Measurements from ENCODE around the gene MRPL42.

MRPL42 gene

GRCh38 chr12:93451423-93452158 lies 15.7 kb upstream of the MRPL42 start:
- H3K9ac ChIP-seq (ENCODE audit: low read depth, low read length): no peak overlapping the region
- no peaks in the 10 kb centered on the region for H3K27me3 ChIP-seq (ENCODE audit: control insufficient read depth, insufficient read depth, low read length)
- H3K36me3 ChIP-seq (ENCODE audit: control insufficient read depth, insufficient read depth, low read length): no peaks in the 10 kb centered on the region
- no peaks in the 10 kb centered on the region for H3K4me1 ChIP-seq (ENCODE audit: control insufficient read depth, insufficient read depth, low read length)
- H3K4me3 ChIP-seq (ENCODE audit: low read depth, low read length): no peak overlapping the region
- H3K9me3 ChIP-seq (ENCODE audit: control insufficient read depth, insufficient read depth, low read length): no peaks in the 10 kb centered on the region

DNA sequence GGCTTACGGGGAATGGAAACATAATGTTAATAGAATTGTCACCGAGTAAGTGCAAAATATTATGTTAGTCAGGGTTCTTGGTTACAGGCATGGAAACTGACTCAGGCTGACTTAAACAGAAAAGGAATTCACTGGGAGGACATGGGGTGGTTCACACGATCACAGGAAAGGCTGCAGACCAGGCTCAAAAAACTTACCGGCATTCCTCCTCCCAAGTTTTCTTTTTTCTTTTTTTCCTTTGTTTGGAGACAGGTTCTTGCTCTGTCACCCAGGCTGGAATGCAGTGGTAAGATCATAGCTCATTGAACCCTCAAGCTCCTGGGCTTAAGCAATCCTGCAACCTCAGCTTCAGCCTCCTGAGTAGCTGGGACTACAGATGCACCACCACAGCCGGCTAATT lies 13.7 kb upstream of the MRPL42 start:
- Histone ChIP-seq H3K9me3 (ENCODE audit: control insufficient read depth, insufficient read depth, low read length) (no peaks in the 10 kb centered on the region), H3K4me1 (ENCODE audit: control insufficient read depth, insufficient read depth, low read length) (no peaks in the 10 kb centered on the region), H3K4me3 (ENCODE audit: low read depth, low read length) (no peak overlapping the region), H3K9ac (ENCODE audit: low read depth, low read length) (no peak overlapping the region), H3K36me3 (ENCODE audit: control insufficient read depth, insufficient read depth, low read length) (no peaks in the 10 kb centered on the region), H3K27me3 (ENCODE audit: control insufficient read depth, insufficient read depth, low read length) (no peaks in the 10 kb centered on the region)

GRCh38 chr12:93456077-93456476 lies 11.2 kb upstream of the MRPL42 start:
- no peaks in the 10 kb centered on the region for H3K4me1 ChIP-seq (ENCODE audit: control insufficient read depth, insufficient read depth, low read length)
- no peaks in the 10 kb centered on the region for H3K9me3 ChIP-seq (ENCODE audit: control insufficient read depth, insufficient read depth, low read length)
- H3K36me3 ChIP-seq (ENCODE audit: control insufficient read depth, insufficient read depth, low read length): no peaks in the 10 kb centered on the region

DNA sequence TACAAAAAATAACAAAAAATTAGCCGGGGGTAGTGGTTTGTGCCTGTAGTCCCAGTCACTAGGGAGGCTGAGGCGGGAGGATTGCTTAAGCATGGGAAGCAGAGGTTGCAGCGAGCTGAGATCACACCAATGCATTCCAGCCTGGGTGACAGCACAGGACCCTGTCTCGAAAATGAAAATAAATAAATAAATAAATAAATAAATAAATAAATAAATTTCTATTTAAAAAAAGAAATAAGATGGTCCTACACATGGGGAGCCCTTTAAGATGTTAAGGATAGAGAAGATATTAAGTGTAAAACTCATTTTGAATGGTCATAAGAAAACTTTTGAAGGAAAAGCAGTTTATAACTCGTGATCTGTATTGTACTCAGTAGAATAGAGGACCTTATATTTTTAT lies 8.2 kb upstream of the MRPL42 start:
- Histone ChIP-seq H3K27me3 (ENCODE audit: control insufficient read depth, insufficient read depth, low read length) (no peaks in the 10 kb centered on the region), H3K9ac (ENCODE audit: low read depth, low read length) (no peak overlapping the region), H3K4me1 (ENCODE audit: control insufficient read depth, insufficient read depth, low read length) (no peaks in the 10 kb centered on the region), H3K9me3 (ENCODE audit: control insufficient read depth, insufficient read depth, low read length) (no peaks in the 10 kb centered on the region), H3K4me3 (ENCODE audit: low read depth, low read length) (no peak overlapping the region), H3K36me3 (ENCODE audit: control insufficient read depth, insufficient read depth, low read length) (no peaks in the 10 kb centered on the region)

More at GRCh38 chr12:93456077-93456476, 11.2 kb upstream of the MRPL42 start:
- no peak overlapping the region for H3K9ac ChIP-seq (ENCODE audit: low read depth, low read length)
- H3K4me3 ChIP-seq (ENCODE audit: low read depth, low read length): no peak overlapping the region
- no peaks in the 10 kb centered on the region for H3K27me3 ChIP-seq (ENCODE audit: control insufficient read depth, insufficient read depth, low read length)

- H3K9ac ChIP-seq (ENCODE audit: low read depth, low read length): no peak overlapping the region
- H3K4me3 ChIP-seq (ENCODE audit: low read depth, low read length): no peak overlapping the region
- no peaks in the 10 kb centered on the region for H3K9me3 ChIP-seq (ENCODE audit: control insufficient read depth, insufficient read depth, low read length)
- H3K27me3 ChIP-seq (ENCODE audit: control insufficient read depth, insufficient read depth, low read length): no peaks in the 10 kb centered on the region
- no peaks in the 10 kb centered on the region for H3K36me3 ChIP-seq (ENCODE audit: control insufficient read depth, insufficient read depth, low read length)
- H3K4me1 ChIP-seq (ENCODE audit: control insufficient read depth, insufficient read depth, low read length): no peaks in the 10 kb centered on the region
Observed at GRCh38 chr12:93460003-93460402, 7.3 kb upstream of the MRPL42 start.

GRCh38 chr12:93460902-93461301 lies 6.4 kb upstream of the MRPL42 start:
- H3K9ac ChIP-seq (ENCODE audit: low read depth, low read length): no peak overlapping the region
- no peaks in the 10 kb centered on the region for H3K9me3 ChIP-seq (ENCODE audit: control insufficient read depth, insufficient read depth, low read length)
- H3K4me3 ChIP-seq (ENCODE audit: low read depth, low read length): no peak overlapping the region
- no peaks in the 10 kb centered on the region for H3K27me3 ChIP-seq (ENCODE audit: control insufficient read depth, insufficient read depth, low read length)
- H3K36me3 ChIP-seq (ENCODE audit: control insufficient read depth, insufficient read depth, low read length): no peaks in the 10 kb centered on the region
- no peaks in the 10 kb centered on the region for H3K4me1 ChIP-seq (ENCODE audit: control insufficient read depth, insufficient read depth, low read length)

GRCh38 chr12:93461503-93461902 lies 5.8 kb upstream of the MRPL42 start:
- Histone ChIP-seq H3K9ac (ENCODE audit: low read depth, low read length) (no peak overlapping the region), H3K4me1 (ENCODE audit: control insufficient read depth, insufficient read depth, low read length) (no peaks in the 10 kb centered on the region)

DNA sequence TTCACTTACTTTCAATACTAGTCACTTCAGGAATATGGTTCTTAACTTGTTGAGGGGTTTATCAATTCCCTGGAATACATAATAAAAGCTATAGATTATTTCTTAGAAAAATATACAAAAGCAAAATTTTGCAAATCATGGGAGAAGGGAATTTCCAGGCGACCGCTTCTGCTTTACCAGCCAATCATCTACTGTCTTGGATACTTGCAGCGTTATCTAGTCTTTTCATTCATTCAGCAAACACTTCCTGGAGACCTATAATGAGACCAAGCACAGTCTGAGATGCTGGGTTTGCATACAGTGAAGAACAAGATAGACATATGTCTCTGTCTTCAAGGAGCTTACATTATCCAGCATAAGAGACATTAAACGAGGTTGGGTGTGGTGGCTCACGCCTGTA lies 1.5 kb upstream of the MRPL42 start:
- no peaks in the 10 kb centered on the region for H3K27me3 ChIP-seq (ENCODE audit: control insufficient read depth, insufficient read depth, low read length)
- no peaks in the 10 kb centered on the region for H3K4me1 ChIP-seq (ENCODE audit: control insufficient read depth, insufficient read depth, low read length)
- H3K9me3 ChIP-seq (ENCODE audit: control insufficient read depth, insufficient read depth, low read length): no peaks in the 10 kb centered on the region
- H3K4me3 ChIP-seq (ENCODE audit: low read depth, low read length): no peak overlapping the region
- H3K36me3 ChIP-seq (ENCODE audit: control insufficient read depth, insufficient read depth, low read length): peaks cover 3% of the 10 kb centered on the region
- H3K9ac ChIP-seq (ENCODE audit: low read depth, low read length): no peak overlapping the region

More at GRCh38 chr12:93461503-93461902, 5.8 kb upstream of the MRPL42 start:
- Histone ChIP-seq H3K4me3 (ENCODE audit: low read depth, low read length) (no peak overlapping the region), H3K27me3 (ENCODE audit: control insufficient read depth, insufficient read depth, low read length) (no peaks in the 10 kb centered on the region), H3K36me3 (ENCODE audit: control insufficient read depth, insufficient read depth, low read length) (no peaks in the 10 kb centered on the region), H3K9me3 (ENCODE audit: control insufficient read depth, insufficient read depth, low read length) (no peaks in the 10 kb centered on the region)

DNA sequence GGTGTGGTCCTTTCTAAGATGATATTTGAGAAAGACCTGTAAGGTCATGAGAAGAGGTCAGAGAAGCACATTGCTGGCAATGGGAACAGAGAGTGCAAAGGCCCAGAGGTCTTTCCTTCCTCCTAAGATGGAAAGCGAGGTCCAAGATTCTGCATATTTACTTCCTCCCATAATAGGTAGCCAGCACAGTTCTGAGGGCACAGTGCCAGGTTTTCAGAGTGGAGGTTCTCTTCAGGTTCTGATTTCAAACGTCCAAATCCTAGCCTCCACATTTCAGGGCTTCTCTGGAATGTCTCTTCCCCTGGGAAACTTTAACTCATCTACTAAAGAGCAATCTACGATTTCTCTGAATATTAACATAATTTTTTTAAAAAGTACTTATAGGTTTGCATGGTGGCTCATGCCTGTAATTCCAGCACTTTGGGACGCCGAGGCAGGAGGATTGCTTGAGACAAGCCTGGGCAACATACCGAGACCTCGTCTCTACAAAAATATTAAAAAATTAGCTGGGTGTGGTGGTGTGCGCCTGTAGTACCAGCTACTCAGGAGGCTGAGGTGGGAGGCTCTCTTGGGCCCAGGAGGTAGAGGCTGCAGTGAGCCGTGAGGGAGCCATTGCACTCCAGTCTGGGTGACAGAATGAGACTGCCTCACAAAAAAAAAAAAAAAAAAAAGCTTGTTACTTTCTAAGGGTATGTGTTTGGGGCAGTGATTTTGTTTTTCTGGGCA lies 526 bp upstream of the MRPL42 start:
- Histone ChIP-seq H3K27me3 (ENCODE audit: control insufficient read depth, insufficient read depth, low read length) (no peaks in the 10 kb centered on the region), H3K9ac (ENCODE audit: low read depth, low read length) (no peak overlapping the region), H3K4me3 (ENCODE audit: low read depth, low read length) (peak overlapping the region; percentile 99), H3K36me3 (ENCODE audit: control insufficient read depth, insufficient read depth, low read length) (peaks cover 3% of the 10 kb centered on the region), H3K4me1 (ENCODE audit: control insufficient read depth, insufficient read depth, low read length) (no peaks in the 10 kb centered on the region), H3K9me3 (ENCODE audit: control insufficient read depth, insufficient read depth, low read length) (no peaks in the 10 kb centered on the region)

- peak overlapping the region; percentile 99 for H3K4me3 ChIP-seq (ENCODE audit: low read depth, low read length)
- H3K9ac ChIP-seq (ENCODE audit: low read depth, low read length): peak overlapping the region; percentile 99
- H3K36me3 ChIP-seq (ENCODE audit: control insufficient read depth, insufficient read depth, low read length): peaks cover 3% of the 10 kb centered on the region
- no peaks in the 10 kb centered on the region for H3K4me1 ChIP-seq (ENCODE audit: control insufficient read depth, insufficient read depth, low read length)
- H3K9me3 ChIP-seq (ENCODE audit: control insufficient read depth, insufficient read depth, low read length): no peaks in the 10 kb centered on the region
- H3K27me3 ChIP-seq (ENCODE audit: control insufficient read depth, insufficient read depth, low read length): no peaks in the 10 kb centered on the region
Observed at GRCh38 chr12:93468008-93468371, 676 bp downstream of the MRPL42 start.

DNA sequence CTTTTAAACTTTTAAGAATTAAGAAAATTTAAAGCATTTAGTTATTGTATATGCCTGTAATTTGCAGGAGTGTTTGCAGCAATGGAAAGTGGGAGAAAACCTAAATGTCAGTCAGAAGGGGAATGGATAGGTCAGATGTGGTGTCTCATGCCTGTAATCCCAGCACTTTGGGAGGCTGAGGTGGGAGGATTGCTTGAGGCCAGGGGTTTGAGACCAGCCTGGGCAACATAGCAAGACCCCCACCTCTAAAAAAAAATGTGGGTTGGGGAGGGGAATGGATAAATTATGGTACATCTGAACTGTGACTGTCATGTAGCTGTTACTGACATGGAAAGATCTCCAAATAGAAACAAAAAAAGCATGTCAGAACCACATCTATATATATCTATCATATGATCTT lies 2.1 kb downstream of the MRPL42 start:
- Histone ChIP-seq H3K27me3 (ENCODE audit: control insufficient read depth, insufficient read depth, low read length) (no peaks in the 10 kb centered on the region), H3K9ac (ENCODE audit: low read depth, low read length) (no peak overlapping the region), H3K4me3 (ENCODE audit: low read depth, low read length) (no peak overlapping the region), H3K36me3 (ENCODE audit: control insufficient read depth, insufficient read depth, low read length) (peaks cover 3% of the 10 kb centered on the region), H3K4me1 (ENCODE audit: control insufficient read depth, insufficient read depth, low read length) (no peaks in the 10 kb centered on the region), H3K9me3 (ENCODE audit: control insufficient read depth, insufficient read depth, low read length) (no peaks in the 10 kb centered on the region)

DNA sequence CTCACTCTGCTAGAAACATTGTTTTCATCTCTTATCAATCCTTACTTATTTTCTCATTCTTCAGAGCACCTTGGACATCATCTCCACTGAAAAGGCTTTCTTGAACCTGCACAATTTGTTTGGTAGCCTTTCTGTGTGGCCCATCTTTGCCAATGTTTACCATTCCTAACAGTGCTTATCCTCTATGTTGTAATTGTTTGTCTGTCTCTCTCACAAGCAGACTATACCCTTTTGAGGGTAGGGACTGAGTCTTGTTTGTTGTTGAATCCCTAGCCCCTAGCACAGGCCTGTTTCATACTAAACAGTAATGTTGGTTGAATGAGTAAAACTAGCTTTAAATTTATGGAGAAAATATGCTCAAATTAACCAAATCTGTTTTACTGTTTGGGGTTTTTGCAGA lies 9.2 kb downstream of the MRPL42 start:
- no peak overlapping the region for H3K4me3 ChIP-seq (ENCODE audit: low read depth, low read length)
- no peaks in the 10 kb centered on the region for H3K27me3 ChIP-seq (ENCODE audit: control insufficient read depth, insufficient read depth, low read length)
- no peak overlapping the region for H3K9ac ChIP-seq (ENCODE audit: low read depth, low read length)
- no peaks in the 10 kb centered on the region for H3K9me3 ChIP-seq (ENCODE audit: control insufficient read depth, insufficient read depth, low read length)
- H3K4me1 ChIP-seq (ENCODE audit: control insufficient read depth, insufficient read depth, low read length): no peaks in the 10 kb centered on the region
- peaks cover 18% of the 10 kb centered on the region for H3K36me3 ChIP-seq (ENCODE audit: control insufficient read depth, insufficient read depth, low read length)
